Loucy (cell line): ENCODE measurements around the gene C7orf57.

ENCODE experiments used
- EZH2phosphoT487 ChIP-seq: fragments of 200-600 bp; IDR thresholded peaks from 2 replicates; pipeline ENCODE4 v1.6.1; 2018; ENCODE audit warnings: antibody characterized with exemption, mild to moderate bottlenecking, moderate library complexity, borderline replicate concordance
- TF ChIP-seq, protein P1 (sequence below): fragments of 200-600 bp; sonication (generic); conservative IDR thresholded peaks from 2 replicates; pipeline ENCODE4 v1.5.1; 2014; ENCODE audit warnings: mild to moderate bottlenecking, antibody characterized with exemption, low read length

DNA sequence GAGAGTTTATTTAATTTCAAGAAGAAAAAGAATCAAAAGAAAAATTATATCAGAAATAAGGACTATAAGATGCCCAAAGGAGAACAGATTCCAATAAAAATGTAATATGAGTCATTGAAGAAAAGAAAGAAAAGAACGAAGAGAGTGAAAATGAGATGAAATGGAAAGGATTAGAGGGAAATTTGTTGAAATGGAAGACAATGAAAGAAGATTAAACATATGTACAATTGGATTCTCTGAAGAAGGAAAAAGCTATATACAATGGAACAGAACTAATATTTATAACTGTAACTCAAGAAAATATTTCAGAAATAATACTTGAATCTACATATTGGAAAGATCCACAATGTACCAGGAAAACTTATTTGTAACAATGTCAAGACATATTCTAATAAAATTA is 28.6 kb downstream of the C7orf57 start:
- TF ChIP-seq, protein P1, sequence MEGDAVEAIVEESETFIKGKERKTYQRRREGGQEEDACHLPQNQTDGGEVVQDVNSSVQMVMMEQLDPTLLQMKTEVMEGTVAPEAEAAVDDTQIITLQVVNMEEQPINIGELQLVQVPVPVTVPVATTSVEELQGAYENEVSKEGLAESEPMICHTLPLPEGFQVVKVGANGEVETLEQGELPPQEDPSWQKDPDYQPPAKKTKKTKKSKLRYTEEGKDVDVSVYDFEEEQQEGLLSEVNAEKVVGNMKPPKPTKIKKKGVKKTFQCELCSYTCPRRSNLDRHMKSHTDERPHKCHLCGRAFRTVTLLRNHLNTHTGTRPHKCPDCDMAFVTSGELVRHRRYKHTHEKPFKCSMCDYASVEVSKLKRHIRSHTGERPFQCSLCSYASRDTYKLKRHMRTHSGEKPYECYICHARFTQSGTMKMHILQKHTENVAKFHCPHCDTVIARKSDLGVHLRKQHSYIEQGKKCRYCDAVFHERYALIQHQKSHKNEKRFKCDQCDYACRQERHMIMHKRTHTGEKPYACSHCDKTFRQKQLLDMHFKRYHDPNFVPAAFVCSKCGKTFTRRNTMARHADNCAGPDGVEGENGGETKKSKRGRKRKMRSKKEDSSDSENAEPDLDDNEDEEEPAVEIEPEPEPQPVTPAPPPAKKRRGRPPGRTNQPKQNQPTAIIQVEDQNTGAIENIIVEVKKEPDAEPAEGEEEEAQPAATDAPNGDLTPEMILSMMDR: no peak
- no peak for TF ChIP-seq EZH2phosphoT487
